Right ventricle myocardium inferior (tissue), 1 donor: ENCODE results near the gene ZMYND11. TPM values are rescaled to one million over a fixed set of nuclear protein-coding genes. Genes with fewer than 3 reads are reported as not detected.

Experiments
- ATAC-seq: fragments of 200-7000 bp; cut with Tn5 transposase; one replicate; pipeline ENCODE4 v1.9.1; 2020; ENCODE audit warnings: mild to moderate bottlenecking, moderate library complexity
- DNase-seq: peaks from one replicate; pipeline ENCODE4 v3.0.0; 2021; ENCODE audit errors: missing footprints
- intact Hi-C: fragments of 100-400 bp; cut with DNase I; formaldehyde crosslinking; loops from one replicate; pipeline ENCODE4 v1.11.0; 2022
- total RNA-seq: library from RNA; stranded (reverse); fragmentation: NEBNext Ultra II Directional; extraction: Animal tissue kit (Norgen Biotek cat#: 25700); gene quantifications from one replicate; pipeline ENCODE4 v1.2.1, GENCODE V29; 2021
- donor health status: DM: no; HTN: yes; CAD: no; lungs with severe emphysema.

The ZMYND11 gene
- total RNA-seq, 1 donor from 2014 or later: 68.3 TPM

- intact Hi-C loops: no loop called here
- DNase-seq (no peak), ATAC-seq (no peak)
Measured at GRCh38 chr10:127612-128432, 7.4 kb upstream of the ZMYND11 start.

- DNase-seq: no peak
- ATAC-seq: no peak
- intact Hi-C loops: no loop called here
Measured at GRCh38 chr10:129810-130209, 5.4 kb upstream of the ZMYND11 start.

- intact Hi-C loops: no loop called here
- ATAC-seq (no peak), DNase-seq (no peak)
Measured at GRCh38 chr10:132946-133898, 2.0 kb upstream of the ZMYND11 start.

DNA sequence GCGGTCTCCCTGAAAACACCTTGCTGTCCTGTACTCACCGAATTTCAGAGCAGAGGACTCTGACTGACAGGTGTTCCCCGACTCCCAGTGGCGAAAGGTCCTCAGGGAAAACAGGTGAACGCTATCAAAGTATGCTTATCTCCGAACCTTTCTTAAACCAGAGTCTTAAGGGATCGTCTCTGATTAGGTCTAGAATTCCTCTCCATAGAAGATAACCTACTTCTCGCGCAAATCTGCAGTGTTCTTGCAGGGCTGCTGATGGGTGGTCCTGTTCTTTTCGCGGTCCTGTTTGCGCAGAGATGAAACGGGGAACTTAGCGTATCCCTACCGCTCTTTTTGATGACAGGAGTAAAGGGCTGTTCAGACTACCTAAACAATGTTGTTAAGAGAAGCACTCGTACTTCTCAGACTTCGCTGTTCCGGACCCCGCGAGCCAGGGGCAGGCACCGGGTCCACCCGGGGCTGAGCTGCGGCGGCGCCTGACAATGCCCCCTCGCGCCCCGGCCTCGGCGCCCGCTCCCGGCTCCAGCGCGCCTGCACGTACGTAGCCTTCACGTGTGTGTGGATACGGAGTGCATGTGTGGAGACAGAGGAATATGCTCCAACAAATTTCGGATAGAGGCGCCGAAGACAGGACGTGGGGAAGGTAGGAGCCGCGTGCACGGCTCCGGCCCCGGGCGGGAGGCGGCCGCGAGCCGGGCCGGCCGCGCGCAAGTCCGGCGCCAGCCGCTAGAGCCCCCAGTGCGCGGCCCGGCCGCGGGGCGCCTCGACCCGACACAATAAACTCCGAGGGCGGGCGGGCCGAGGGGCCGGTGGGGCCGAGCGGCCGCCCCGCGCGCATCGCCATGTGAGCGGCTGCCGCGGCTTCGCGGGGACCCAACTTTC, 766 bp upstream of the ZMYND11 start:
- peak; percentile 65 for DNase-seq
- intact Hi-C loops: no loop called here
- peak; percentile 42 for ATAC-seq

GRCh38 chr10:135601-136464, 578 bp downstream of the ZMYND11 start:
- DNase-seq (peak; percentile 85), ATAC-seq (peak; percentile 49)
- intact Hi-C loops: no loop called here

DNA sequence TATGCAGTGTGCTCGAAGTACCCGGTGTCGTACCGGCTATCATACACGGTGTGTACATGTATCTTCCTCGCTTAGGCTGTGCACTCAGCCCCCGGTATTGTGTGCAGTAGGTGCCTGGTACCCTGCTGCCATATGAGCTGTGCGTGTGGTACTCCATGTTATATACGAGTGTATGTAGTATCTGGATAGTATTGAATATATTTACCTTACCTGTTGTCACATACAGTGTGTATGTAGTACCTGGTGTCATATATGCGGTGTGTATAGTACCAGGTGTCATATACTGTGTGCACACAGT, 1.2 kb downstream of the ZMYND11 start:
- DNase-seq (no peak), ATAC-seq (peak; percentile 13)
- intact Hi-C loops: no loop called here

DNA sequence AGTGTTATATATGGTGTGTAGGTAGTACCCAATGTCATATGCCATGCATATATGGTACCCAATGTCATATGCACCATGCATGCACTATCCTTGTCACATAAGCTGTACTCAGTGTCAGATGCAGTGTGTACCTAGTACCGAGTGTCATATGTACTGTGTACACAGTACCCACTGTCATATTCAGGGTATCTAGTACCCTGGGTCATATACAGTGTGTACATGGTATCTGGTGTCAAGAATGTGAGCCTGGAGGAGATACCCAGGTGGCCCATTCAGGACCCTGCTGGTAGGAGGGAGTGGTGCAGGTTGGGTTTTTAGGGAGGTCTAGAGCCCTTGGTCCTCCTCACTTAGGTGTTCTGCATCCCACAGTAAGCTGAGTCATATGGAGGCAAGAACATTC, 1.8 kb downstream of the ZMYND11 start:
- ATAC-seq (no peak), DNase-seq (no peak)
- intact Hi-C loops: no loop called here

DNA sequence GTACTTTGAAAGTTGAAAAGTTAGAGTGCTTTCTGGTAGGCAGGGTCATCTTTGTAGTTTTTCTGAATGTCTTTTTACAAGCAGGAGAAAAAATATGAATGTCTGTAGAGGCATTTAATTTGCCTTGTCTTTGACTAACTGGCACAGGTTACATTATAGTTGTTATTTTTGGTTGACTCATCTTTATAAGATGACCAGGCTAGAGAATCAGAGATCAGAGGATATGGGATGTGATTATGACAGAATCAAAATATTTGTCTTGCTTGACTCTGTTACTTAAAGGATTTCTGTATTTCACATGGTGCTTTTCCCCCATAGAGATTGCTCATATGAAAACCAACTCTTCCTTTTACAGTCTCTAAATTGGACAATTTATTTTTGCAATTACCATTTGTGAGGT, 2.4 kb downstream of the ZMYND11 start:
- intact Hi-C loops: no loop called here
- no peak for ATAC-seq
- no peak for DNase-seq

DNA sequence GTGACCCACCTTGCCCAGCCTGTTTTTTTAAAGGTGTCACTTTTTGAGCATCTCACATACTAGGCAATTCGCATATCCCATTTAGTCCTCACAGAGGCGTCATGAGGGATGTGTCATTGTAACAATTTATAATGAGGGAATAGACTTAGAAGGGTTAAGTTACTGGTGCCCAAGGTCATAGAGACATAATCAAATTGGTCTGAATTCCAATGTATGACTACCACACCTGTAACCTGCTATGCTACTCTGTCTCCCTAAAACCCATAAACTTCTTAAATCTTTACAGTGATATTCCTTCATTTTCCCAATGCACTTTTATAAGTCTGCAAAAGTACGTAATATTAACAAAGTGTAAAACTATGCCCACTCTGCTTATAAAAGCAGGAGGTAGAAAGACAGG, 7.1 kb downstream of the ZMYND11 start:
- intact Hi-C loops: no loop called here
- ATAC-seq (no peak), DNase-seq (no peak)

- no peak for DNase-seq
- intact Hi-C loops: no loop called here
- no peak for ATAC-seq
Measured at GRCh38 chr10:152915-153314, 17.7 kb downstream of the ZMYND11 start.

- ATAC-seq (no peak), DNase-seq (no peak)
- intact Hi-C loops: no loop called here
Measured at GRCh38 chr10:154348-154747, 19.1 kb downstream of the ZMYND11 start.

- intact Hi-C loops: no loop called here
- DNase-seq (no peak), ATAC-seq (no peak)
Measured at GRCh38 chr10:167383-167782, 32.1 kb downstream of the ZMYND11 start.

DNA sequence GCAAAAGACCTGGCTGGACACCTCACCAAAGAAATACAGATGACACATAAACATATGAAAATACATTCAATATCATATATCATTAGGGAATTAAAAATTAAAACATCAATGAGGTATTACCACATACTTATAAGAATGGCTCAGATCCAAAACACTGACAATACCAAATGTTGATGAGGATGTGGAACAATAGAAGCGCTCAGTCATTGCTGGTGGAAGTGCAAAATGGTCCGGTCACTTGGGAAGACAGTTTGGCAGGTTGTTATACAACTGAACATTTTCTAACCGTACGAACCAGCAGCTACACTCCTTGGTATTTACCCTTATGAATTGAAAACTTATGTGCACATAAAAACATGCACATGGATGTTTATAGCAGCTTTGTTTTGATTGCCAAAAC, 38.5 kb downstream of the ZMYND11 start:
- no peak for DNase-seq
- no peak for ATAC-seq
- intact Hi-C loops: no loop called here

DNA sequence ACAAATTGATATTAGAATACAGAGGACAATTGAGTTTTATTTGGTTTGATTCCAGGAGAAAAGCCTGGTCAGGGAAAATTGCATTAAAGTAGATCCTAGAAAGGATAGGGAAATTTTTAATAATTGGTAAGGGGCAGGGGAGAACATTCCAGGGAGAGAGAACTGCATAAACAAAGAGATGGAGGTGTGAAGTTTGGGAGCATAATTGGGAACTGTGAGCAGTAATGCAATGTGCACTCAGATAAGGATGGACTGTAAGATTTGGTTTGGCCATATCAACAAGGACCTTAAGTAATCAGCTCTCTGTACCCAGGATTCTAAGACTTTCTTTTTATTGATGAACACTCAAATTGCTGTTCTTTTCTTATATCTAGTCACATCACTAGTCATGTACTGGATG, 41.4 kb downstream of the ZMYND11 start:
- intact Hi-C loops: no loop called here
- DNase-seq (no peak), ATAC-seq (no peak)

DNA sequence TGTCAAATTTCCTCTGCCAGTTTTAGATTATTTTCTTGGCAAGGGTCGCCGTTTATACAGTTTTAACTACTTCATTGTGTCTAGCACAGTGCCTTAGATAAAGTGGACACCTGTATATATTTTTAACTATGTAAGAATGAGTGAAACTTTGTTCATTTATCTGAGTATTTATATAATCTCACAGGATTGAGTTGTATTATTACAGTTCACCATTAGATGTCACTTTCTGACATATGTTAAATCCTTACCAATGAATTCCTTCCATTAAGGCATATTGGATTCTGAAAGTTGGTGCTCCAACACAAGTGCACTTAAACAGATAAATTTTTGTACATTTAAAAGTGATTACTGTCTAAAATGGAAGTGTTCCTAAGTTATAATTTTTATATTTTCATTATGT, 43.0 kb downstream of the ZMYND11 start:
- DNase-seq (no peak), ATAC-seq (no peak)
- intact Hi-C loops: no loop called here

DNA sequence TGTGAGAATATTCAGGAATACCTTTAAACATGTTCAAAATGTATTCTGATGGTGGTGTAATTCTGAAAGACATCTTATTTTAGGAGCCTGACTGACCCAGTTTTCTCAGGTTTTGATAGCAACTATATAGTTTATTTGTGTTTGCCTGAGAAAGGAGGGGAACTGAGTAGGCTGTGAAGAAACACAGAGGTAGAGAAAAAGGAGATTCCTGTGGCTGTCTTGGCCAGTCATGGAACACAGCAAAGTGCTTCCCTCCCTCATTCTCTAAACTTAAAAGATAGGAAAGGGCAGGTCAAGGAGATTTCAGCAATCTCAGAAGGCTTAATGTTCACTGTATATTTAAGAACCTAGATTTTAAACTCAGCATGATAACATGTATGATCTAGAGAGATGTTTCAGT, 43.5 kb downstream of the ZMYND11 start:
- DNase-seq (no peak), ATAC-seq (no peak)
- intact Hi-C loops: no loop called here

GRCh38 chr10:182441-183201, 47.4 kb downstream of the ZMYND11 start:
- DNase-seq (no peak), ATAC-seq (no peak)
- intact Hi-C loops: no loop called here

GRCh38 chr10:184174-184573, 48.9 kb downstream of the ZMYND11 start:
- intact Hi-C loops: no loop called here
- ATAC-seq: no peak

More at GRCh38 chr10:184174-184573, 48.9 kb downstream of the ZMYND11 start:
- no peak for DNase-seq
